HG03025 (cell line): ENCODE measurements around the gene ZC3H18.

ENCODE experiments used
- ATAC-seq: cut with Tn5 transposase; IDR thresholded peaks from one replicate; pipeline ENCODE4 v1.9.1; 2021; ENCODE audit warnings: mild to moderate bottlenecking, moderate library complexity; ENCODE audit not compliant: unreplicated experiment, low FRiP score

ZC3H18 gene

GRCh38 chr16:88532434-88533241 is 37.6 kb upstream of the ZC3H18 start:
- no peak for ATAC-seq

- ATAC-seq, result no peak
These were observed 36.8 kb upstream of the ZC3H18 start for GRCh38 chr16:88533381-88533917.

- ATAC-seq, result peak; percentile 52
These were observed 36.1 kb upstream of the ZC3H18 start for GRCh38 chr16:88533932-88534637.

- ATAC-seq, result peak; percentile 15
These were observed 35.5 kb upstream of the ZC3H18 start for GRCh38 chr16:88534638-88535190.

- ATAC-seq, result no peak
These were observed 34.9 kb upstream of the ZC3H18 start for GRCh38 chr16:88535191-88535856.

GRCh38 chr16:88535857-88536222 is 34.4 kb upstream of the ZC3H18 start:
- no peak for ATAC-seq

- ATAC-seq, result no peak
These were observed 33.7 kb upstream of the ZC3H18 start for GRCh38 chr16:88536510-88536909.

GRCh38 chr16:88536971-88537751 is 33.0 kb upstream of the ZC3H18 start:
- ATAC-seq, result no peak

GRCh38 chr16:88537859-88538258 is 32.3 kb upstream of the ZC3H18 start:
- no peak for ATAC-seq

GRCh38 chr16:88538366-88539060 is 31.7 kb upstream of the ZC3H18 start:
- ATAC-seq, result no peak

- no peak for ATAC-seq
These were observed 30.9 kb upstream of the ZC3H18 start for GRCh38 chr16:88539261-88539651.

GRCh38 chr16:88539652-88540345 is 30.4 kb upstream of the ZC3H18 start:
- no peak for ATAC-seq

GRCh38 chr16:88540346-88540977 is 29.7 kb upstream of the ZC3H18 start:
- ATAC-seq, result no peak

- no peak for ATAC-seq
These were observed 28.2 kb upstream of the ZC3H18 start for GRCh38 chr16:88541831-88542616.

GRCh38 chr16:88543230-88543813 is 26.9 kb upstream of the ZC3H18 start:
- ATAC-seq, result no peak

GRCh38 chr16:88545781-88546180 is 24.4 kb upstream of the ZC3H18 start:
- ATAC-seq, result no peak

- no peak for ATAC-seq
These were observed 21.9 kb upstream of the ZC3H18 start for GRCh38 chr16:88548131-88548874.
